Gastrocnemius medialis (tissue), 4 donors: ENCODE measurements around the gene TCP10L.

Source experiments
- CTCF ChIP-seq, 5 experiments: fragments of 450-650 bp in 3 of 5; fragments of 200-600 bp in 2 of 5; sonication (generic) in 2 of 5; IDR thresholded peaks in 4 of 5; conservative IDR thresholded peaks in 1 of 5; 1 replicate in 4 of 5; 2 replicates in 1 of 5; pipeline ENCODE4 v1.5.1; 2016 to 2019; ENCODE audit warnings: antibody characterized with exemption in 5 of 5, mild to moderate bottlenecking in 3 of 5, moderate library complexity in 3 of 5
- POLR2A ChIP-seq, 2 donors: fragments of 450-650 bp; IDR thresholded peaks; one replicate each; pipeline ENCODE4 v1.6.1; 2017; ENCODE audit warnings: antibody characterized with exemption in 2 of 2, mild to moderate bottlenecking in 2 of 2, moderate library complexity in 2 of 2

GRCh38 chr21:32626621-32627196 is 41.4 kb upstream of the TCP10L start:
- TF ChIP-seq CTCF (IDR thresholded peaks at IDR 0.05 in 4 of 5, conservative IDR thresholded peaks at IDR 0.05 in 1 of 5) (no peak), POLR2A (IDR thresholded peaks at IDR 0.05) (no peak)
